NB4 (cell line): Measurements from ENCODE around the gene SHLD2.

Source experiments
- POLR2A ChIP-seq: IDR thresholded peaks from 2 replicates; pipeline ENCODE4 v1.6.1; 2011; ENCODE audit warnings: mild to moderate bottlenecking; ENCODE audit not compliant: insufficient read length; ENCODE audit errors: extremely low read depth
- TF ChIP-seq, protein P1 (sequence below): IDR thresholded peaks from one replicate; pipeline ENCODE4 v1.5.1; 2012; ENCODE audit warnings: low read depth, low read length
- TF ChIP-seq, protein P2 (sequence below): IDR thresholded peaks from 2 replicates; pipeline ENCODE4 v1.6.1; 2011; ENCODE audit warnings: low read depth, low read length

DNA sequence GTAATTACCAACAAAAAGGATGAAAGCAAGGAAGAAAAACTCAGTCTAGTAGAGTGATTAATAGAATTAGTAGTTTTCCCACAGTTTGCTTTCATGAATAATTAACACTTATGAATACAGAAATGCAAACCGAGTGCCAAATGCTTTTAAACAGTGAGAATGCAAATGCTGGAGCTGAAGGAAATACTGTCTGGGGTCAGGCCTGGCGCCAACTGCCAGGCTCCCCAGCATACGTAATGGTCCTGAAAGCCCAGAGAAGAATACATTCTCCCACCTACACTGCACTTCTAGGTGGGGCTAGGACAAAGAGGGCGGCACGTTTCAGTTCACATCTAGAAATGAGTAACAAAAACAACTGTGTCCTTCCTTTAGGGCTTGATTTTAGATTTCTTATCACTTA is 30.4 kb upstream of the SHLD2 start:
- TF ChIP-seq, protein P1, sequence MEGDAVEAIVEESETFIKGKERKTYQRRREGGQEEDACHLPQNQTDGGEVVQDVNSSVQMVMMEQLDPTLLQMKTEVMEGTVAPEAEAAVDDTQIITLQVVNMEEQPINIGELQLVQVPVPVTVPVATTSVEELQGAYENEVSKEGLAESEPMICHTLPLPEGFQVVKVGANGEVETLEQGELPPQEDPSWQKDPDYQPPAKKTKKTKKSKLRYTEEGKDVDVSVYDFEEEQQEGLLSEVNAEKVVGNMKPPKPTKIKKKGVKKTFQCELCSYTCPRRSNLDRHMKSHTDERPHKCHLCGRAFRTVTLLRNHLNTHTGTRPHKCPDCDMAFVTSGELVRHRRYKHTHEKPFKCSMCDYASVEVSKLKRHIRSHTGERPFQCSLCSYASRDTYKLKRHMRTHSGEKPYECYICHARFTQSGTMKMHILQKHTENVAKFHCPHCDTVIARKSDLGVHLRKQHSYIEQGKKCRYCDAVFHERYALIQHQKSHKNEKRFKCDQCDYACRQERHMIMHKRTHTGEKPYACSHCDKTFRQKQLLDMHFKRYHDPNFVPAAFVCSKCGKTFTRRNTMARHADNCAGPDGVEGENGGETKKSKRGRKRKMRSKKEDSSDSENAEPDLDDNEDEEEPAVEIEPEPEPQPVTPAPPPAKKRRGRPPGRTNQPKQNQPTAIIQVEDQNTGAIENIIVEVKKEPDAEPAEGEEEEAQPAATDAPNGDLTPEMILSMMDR = no peak
- TF ChIP-seq POLR2A = no peak
- TF ChIP-seq, protein P2, sequence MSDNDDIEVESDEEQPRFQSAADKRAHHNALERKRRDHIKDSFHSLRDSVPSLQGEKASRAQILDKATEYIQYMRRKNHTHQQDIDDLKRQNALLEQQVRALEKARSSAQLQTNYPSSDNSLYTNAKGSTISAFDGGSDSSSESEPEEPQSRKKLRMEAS = no peak
